Activated CD8-positive, alpha-beta T cell treated with anti-CD3 and anti-CD28 coated beads for 36 hours (primary cell): ENCODE results near the gene SLAMF8. TPM values are rescaled to one million over a fixed set of nuclear protein-coding genes. Genes with fewer than 3 reads are reported as not detected.
A peak's percentile ranks its signal among the peaks of the same experiment; 100 is the strongest.

Experiments used
- ATAC-seq: fragments of 200-7000 bp; cut with Tn5 transposase; one replicate; pipeline ENCODE4 v1.10.0; 2021; ENCODE audit warnings: mild to moderate bottlenecking, moderate library complexity
- CTCF ChIA-PET: fragments of 350-600 bp; sonication (Branson Sonifier 250); formaldehyde crosslinking; loops from one replicate; lab custom pipeline; 2021; ENCODE audit warnings: antibody characterized with exemption; lab: Charles Lee
- POLR2A ChIA-PET: fragments of 350-600 bp; sonication (Branson Sonifier 250); formaldehyde crosslinking; loops from one replicate; lab custom pipeline; 2021; ENCODE audit warnings: antibody characterized with exemption; lab: Charles Lee
- DNase-seq: peaks from one replicate; pipeline ENCODE4 v3.0.0-alpha.2; 2020
- H3K27ac Mint-ChIP-seq: one replicate; pipeline ENCODE4 v1.8.0; 2021; ENCODE audit warnings: mild to moderate bottlenecking, mixed read lengths
- H3K27me3 Mint-ChIP-seq: one replicate; pipeline ENCODE4 v1.8.0; 2021; ENCODE audit warnings: mixed read lengths
- H3K36me3 Mint-ChIP-seq: one replicate; pipeline ENCODE4 v1.8.0; 2021; ENCODE audit warnings: low read depth, mixed read lengths
- H3K4me1 Mint-ChIP-seq: one replicate; pipeline ENCODE4 v1.8.0; 2021; ENCODE audit warnings: low read depth, mixed read lengths
- H3K4me3 Mint-ChIP-seq: one replicate; pipeline ENCODE4 v1.8.0; 2021; ENCODE audit warnings: mild to moderate bottlenecking, moderate library complexity, mixed read lengths
- H3K9me3 Mint-ChIP-seq: one replicate; pipeline ENCODE4 v1.8.0; 2021; ENCODE audit warnings: mixed read lengths
- CTCF ChIP-seq: fragments of 200-600 bp; IDR thresholded peaks from one replicate; pipeline ENCODE4 v1.8.0; 2022; ENCODE audit warnings: antibody characterized with exemption, mild to moderate bottlenecking
- intact Hi-C: fragments of 100-400 bp; cut with micrococcal nuclease; formaldehyde crosslinking; loops from one replicate; pipeline ENCODE4 v1.10.0; 2022
- total RNA-seq, 2 experiments: library from RNA; stranded (reverse); gene quantifications; one replicate each; pipeline ENCODE4 v1.2.3, GENCODE V29; 2021

SLAMF8 gene
- total RNA-seq, 2 experiments from 2014 or later, result 0.54 TPM

- no peak overlapping the region for H3K4me3 Mint-ChIP-seq
- H3K9me3 Mint-ChIP-seq, result peaks cover 4% of the 10 kb centered on the region
- peaks cover 3% of the 10 kb centered on the region for H3K36me3 Mint-ChIP-seq
- TF ChIP-seq CTCF, result no peak
- DNase-seq (no peak), ATAC-seq (peak; percentile 2)
- peaks cover 53% of the 10 kb centered on the region for H3K4me1 Mint-ChIP-seq
- CTCF ChIA-PET, result interaction anchor here (1.3 kb wide), 1 partner anchor 65 kb away, joined by 4 read pairs; no protein-coding TSS in a partner anchor
- no peaks in the 10 kb centered on the region for H3K27me3 Mint-ChIP-seq
- intact Hi-C loops, result no loop called here
- H3K27ac Mint-ChIP-seq, result peak overlapping the region; percentile 88
- POLR2A ChIA-PET, result interaction anchor here (2.1 kb wide), 1 partner anchor 97 kb away, joined by 10 read pairs; no protein-coding TSS in a partner anchor
Observed at GRCh38 chr1:159825564-159825963, 1.1 kb upstream of the SLAMF8 start.

DNA sequence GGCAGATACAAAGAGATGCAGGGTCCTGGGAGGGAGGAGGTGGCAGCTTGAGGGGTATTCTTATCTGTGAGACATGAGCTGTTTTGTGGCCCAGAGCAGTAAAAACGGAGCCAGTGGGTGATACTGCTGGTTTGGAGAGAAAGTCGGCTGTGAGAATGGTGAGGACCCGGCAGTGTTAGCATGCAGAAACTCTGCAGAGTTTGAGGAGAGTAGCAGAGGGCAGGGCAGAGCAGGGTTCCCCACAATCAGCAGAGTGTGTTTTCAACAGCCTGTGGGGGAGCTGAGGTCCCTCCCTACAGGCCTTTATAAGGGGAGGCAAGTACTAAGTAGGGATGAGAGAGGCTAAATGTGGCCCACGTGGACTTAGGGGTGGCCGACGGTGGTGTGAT, 423 bp downstream of the SLAMF8 start:
- ATAC-seq (no peak), DNase-seq (no peak)
- no peak for TF ChIP-seq CTCF
- Mint-ChIP-seq H3K9me3 (peaks cover 4% of the 10 kb centered on the region), H3K4me1 (peaks cover 53% of the 10 kb centered on the region), H3K27ac (peak overlapping the region; percentile 88), H3K27me3 (no peaks in the 10 kb centered on the region), H3K4me3 (peak overlapping the region; percentile 51), H3K36me3 (peaks cover 3% of the 10 kb centered on the region)
- intact Hi-C loops, result no loop called here
- CTCF ChIA-PET, result interaction anchor here (0.6 to 2.0 kb wide), 6 partner anchors 28 to 181 kb away, joined by 3 to 8 read pairs (median 4); partner anchors contain the start of gene DUSP23
- POLR2A ChIA-PET, result interaction anchor here (0.7 to 2.1 kb wide), 5 partner anchors 18 to 98 kb away, joined by 3 to 10 read pairs (median 5); partner anchors contain the start of gene TAGLN2

GRCh38 chr1:159827549-159827948, 876 bp downstream of the SLAMF8 start:
- no peak for TF ChIP-seq CTCF
- DNase-seq (no peak), ATAC-seq (no peak)
- intact Hi-C loops, result no loop called here
- ChIA-PET CTCF (interaction anchor here (1.1 to 2.0 kb wide), 4 partner anchors 63 to 180 kb away, joined by 3 to 8 read pairs (median 4); no protein-coding TSS in a partner anchor), POLR2A (interaction anchor here (1.3 to 2.1 kb wide), 3 partner anchors 23 to 98 kb away, joined by 3 to 10 read pairs (median 5); partner anchors contain the start of gene TAGLN2)
- Mint-ChIP-seq H3K4me1 (peaks cover 53% of the 10 kb centered on the region), H3K4me3 (peak overlapping the region; percentile 51), H3K27me3 (no peaks in the 10 kb centered on the region), H3K36me3 (peaks cover 3% of the 10 kb centered on the region), H3K27ac (peak overlapping the region; percentile 88), H3K9me3 (peaks cover 4% of the 10 kb centered on the region)

DNA sequence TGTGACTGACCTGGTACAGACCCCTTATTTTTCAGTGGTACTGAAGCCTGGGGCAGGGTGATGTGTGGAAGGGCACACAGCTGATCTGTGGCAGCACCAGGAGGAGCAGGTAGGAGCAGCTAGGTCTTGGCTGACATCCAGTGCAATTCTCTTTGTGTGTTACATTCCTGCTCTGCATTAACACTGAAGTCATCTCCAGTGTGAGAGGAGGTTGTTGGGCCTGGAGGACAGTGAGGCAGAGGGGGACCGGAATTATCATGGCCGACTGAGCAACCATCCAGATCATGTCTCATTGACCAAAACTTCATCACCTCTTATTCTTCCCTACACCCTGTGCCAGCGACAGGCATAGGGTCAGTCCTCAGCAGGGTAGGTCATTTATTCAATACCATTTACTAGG, 1.5 kb downstream of the SLAMF8 start:
- intact Hi-C loops, result no loop called here
- Mint-ChIP-seq H3K27me3 (no peaks in the 10 kb centered on the region), H3K4me1 (peaks cover 53% of the 10 kb centered on the region), H3K27ac (no peak overlapping the region), H3K36me3 (peaks cover 3% of the 10 kb centered on the region), H3K4me3 (no peak overlapping the region), H3K9me3 (peaks cover 4% of the 10 kb centered on the region)
- TF ChIP-seq CTCF, result no peak
- ChIA-PET CTCF (interaction anchor here (1.0 kb wide), 1 partner anchor 258 kb away, joined by 3 read pairs; no protein-coding TSS in a partner anchor), POLR2A (interaction anchor here (1.3 to 2.0 kb wide), 2 partner anchors 9 to 97 kb away, joined by 4 to 5 read pairs; partner anchors contain the start of gene TAGLN2)
- DNase-seq, result no peak
- no peak for ATAC-seq

DNA sequence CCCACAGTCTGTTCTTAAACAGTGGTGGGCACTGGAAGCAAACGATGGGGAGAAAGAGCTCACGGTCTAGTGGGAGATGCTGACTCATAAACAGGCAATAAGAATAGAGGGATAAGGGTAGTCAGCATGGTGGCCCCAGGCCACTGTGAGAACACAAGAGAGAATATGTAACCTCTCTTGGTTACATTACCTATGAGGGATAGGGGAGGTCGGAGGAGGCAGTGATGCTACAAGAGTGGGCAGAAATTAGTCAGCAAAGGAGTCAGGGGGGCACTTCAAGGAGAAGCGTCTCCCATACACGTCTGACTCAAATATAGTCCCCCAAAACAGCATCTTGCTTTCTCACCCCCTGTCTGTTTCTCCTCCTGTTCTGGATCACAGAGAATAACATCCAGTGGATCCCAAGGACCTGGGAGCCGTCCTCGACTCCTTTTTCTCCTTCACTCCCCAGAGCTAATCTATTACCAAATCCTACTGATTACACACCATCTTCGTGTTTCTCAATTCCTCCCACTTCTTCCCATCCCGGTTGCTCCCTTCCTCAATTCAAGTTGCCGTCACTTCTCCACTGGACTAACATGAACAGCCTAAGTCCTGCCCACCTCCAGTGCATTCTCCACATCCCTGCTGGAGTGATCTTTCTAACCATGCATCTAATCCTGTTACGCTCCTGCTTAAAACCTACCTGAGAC, 2.1 kb downstream of the SLAMF8 start:
- Mint-ChIP-seq H3K4me1 (peaks cover 53% of the 10 kb centered on the region), H3K27me3 (no peaks in the 10 kb centered on the region), H3K27ac (no peak overlapping the region), H3K36me3 (peaks cover 3% of the 10 kb centered on the region), H3K9me3 (peaks cover 4% of the 10 kb centered on the region), H3K4me3 (no peak overlapping the region)
- DNase-seq (no peak), ATAC-seq (no peak)
- POLR2A ChIA-PET, result interaction anchor here (1.3 kb wide), 1 partner anchor 10 kb away, joined by 4 read pairs; no protein-coding TSS in a partner anchor
- TF ChIP-seq CTCF, result no peak
- intact Hi-C loops, result no loop called here
- CTCF ChIA-PET, result interaction anchor here (1.0 kb wide), 1 partner anchor 257 kb away, joined by 3 read pairs; no protein-coding TSS in a partner anchor
